Endothelial cell (in vitro differentiated cells): ENCODE results near the gene CORO6. TPM values are rescaled to one million over a fixed set of nuclear protein-coding genes. Genes with fewer than 3 reads are reported as not detected.
A peak's percentile ranks its signal among the peaks of the same experiment; 100 is the strongest.

Experiments used
- DNase-seq: peaks from one replicate; pipeline ENCODE4 v3.0.0; 2021; ENCODE audit warnings: low spot score
- H3K27ac Mint-ChIP-seq: one replicate; pipeline ENCODE4 v1.8.0; 2021; ENCODE audit warnings: mixed read lengths, inconsistent platforms; ENCODE audit not compliant: unreplicated experiment
- H3K27me3 Mint-ChIP-seq: one replicate; pipeline ENCODE4 v1.8.0; 2021; ENCODE audit warnings: mild to moderate bottlenecking, moderate library complexity, mixed read lengths, inconsistent platforms; ENCODE audit not compliant: unreplicated experiment
- H3K36me3 Mint-ChIP-seq: one replicate; pipeline ENCODE4 v1.8.0; 2021; ENCODE audit warnings: mild to moderate bottlenecking, low read depth, mixed read lengths, inconsistent platforms; ENCODE audit not compliant: unreplicated experiment
- H3K4me1 Mint-ChIP-seq: one replicate; pipeline ENCODE4 v1.8.0; 2021; ENCODE audit warnings: mild to moderate bottlenecking, mixed read lengths, inconsistent platforms; ENCODE audit not compliant: unreplicated experiment
- H3K4me3 Mint-ChIP-seq: one replicate; pipeline ENCODE4 v1.8.0; 2021; ENCODE audit warnings: mild to moderate bottlenecking, mixed read lengths, inconsistent platforms; ENCODE audit not compliant: unreplicated experiment
- H3K9me3 Mint-ChIP-seq: one replicate; pipeline ENCODE4 v1.8.0; 2021; ENCODE audit warnings: mixed read lengths, inconsistent platforms; ENCODE audit not compliant: unreplicated experiment
- CTCF ChIP-seq: fragments of 200-600 bp; sonication (generic); IDR thresholded peaks from one replicate; pipeline ENCODE4 v1.5.0; 2021; ENCODE audit warnings: antibody characterized with exemption; ENCODE audit not compliant: unreplicated experiment
- total RNA-seq: library from RNA; stranded (reverse); fragmentation: NEBNext Ultra II Directional; extraction: Animal tissue kit (Norgen Biotek cat#: 25700); gene quantifications from one replicate; pipeline ENCODE4 v1.2.1, GENCODE V29; 2021; ENCODE audit not compliant: unreplicated experiment

The CORO6 gene
- total RNA-seq, 1 donor from 2014 or later = 13.0 TPM

- no peak for TF ChIP-seq CTCF
- peaks cover 40% of the 10 kb centered on the region for H3K4me1 Mint-ChIP-seq
- no peak for DNase-seq
- H3K27me3 Mint-ChIP-seq = peaks cover 2% of the 10 kb centered on the region
- no peak overlapping the region for H3K4me3 Mint-ChIP-seq
- H3K27ac Mint-ChIP-seq = peak overlapping the region; percentile 52
- no peaks in the 10 kb centered on the region for H3K9me3 Mint-ChIP-seq
- H3K36me3 Mint-ChIP-seq = peaks cover 25% of the 10 kb centered on the region
These were observed 42.7 kb upstream of the CORO6 start for GRCh38 chr17:29665481-29665810.

GRCh38 chr17:29664743-29665480 is 42.2 kb upstream of the CORO6 start:
- TF ChIP-seq CTCF = no peak
- peak overlapping the region; percentile 52 for H3K27ac Mint-ChIP-seq
- no peak for DNase-seq
- H3K27me3 Mint-ChIP-seq = peaks cover 3% of the 10 kb centered on the region
- H3K36me3 Mint-ChIP-seq = peaks cover 28% of the 10 kb centered on the region
- peaks cover 41% of the 10 kb centered on the region for H3K4me1 Mint-ChIP-seq
- H3K4me3 Mint-ChIP-seq = no peak overlapping the region
- no peaks in the 10 kb centered on the region for H3K9me3 Mint-ChIP-seq

- DNase-seq = no peak
These were observed 40.4 kb upstream of the CORO6 start for GRCh38 chr17:29663155-29663554.

GRCh38 chr17:29661213-29661612 is 38.5 kb upstream of the CORO6 start:
- no peak for TF ChIP-seq CTCF
- no peak for DNase-seq
- Mint-ChIP-seq H3K27me3 (peaks cover 3% of the 10 kb centered on the region), H3K27ac (no peak overlapping the region), H3K4me1 (peaks cover 35% of the 10 kb centered on the region), H3K36me3 (peaks cover 21% of the 10 kb centered on the region), H3K4me3 (peak overlapping the region; percentile 52), H3K9me3 (no peaks in the 10 kb centered on the region)

More at GRCh38 chr17:29663155-29663554, 40.4 kb upstream of the CORO6 start:
- Mint-ChIP-seq H3K4me1 (peaks cover 41% of the 10 kb centered on the region), H3K36me3 (peaks cover 28% of the 10 kb centered on the region), H3K4me3 (no peak overlapping the region), H3K27me3 (peaks cover 3% of the 10 kb centered on the region), H3K9me3 (no peaks in the 10 kb centered on the region), H3K27ac (peak overlapping the region; percentile 83)
- TF ChIP-seq CTCF = no peak

GRCh38 chr17:29659155-29659554 is 36.4 kb upstream of the CORO6 start:
- H3K27ac Mint-ChIP-seq = no peak overlapping the region
- TF ChIP-seq CTCF = no peak
- no peak overlapping the region for H3K4me3 Mint-ChIP-seq
- peaks cover 24% of the 10 kb centered on the region for H3K4me1 Mint-ChIP-seq
- peaks cover 3% of the 10 kb centered on the region for H3K27me3 Mint-ChIP-seq
- DNase-seq = no peak
- peaks cover 21% of the 10 kb centered on the region for H3K36me3 Mint-ChIP-seq
- H3K9me3 Mint-ChIP-seq = no peaks in the 10 kb centered on the region
